Effector CD8-positive, alpha-beta T cell (primary cell): ENCODE results near the gene SNCAIP.

Experiments used
- DNase-seq: peaks from one replicate; lab custom pipeline; 2025; lab: John Stamatoyannopoulos, UW

SNCAIP gene

DNA sequence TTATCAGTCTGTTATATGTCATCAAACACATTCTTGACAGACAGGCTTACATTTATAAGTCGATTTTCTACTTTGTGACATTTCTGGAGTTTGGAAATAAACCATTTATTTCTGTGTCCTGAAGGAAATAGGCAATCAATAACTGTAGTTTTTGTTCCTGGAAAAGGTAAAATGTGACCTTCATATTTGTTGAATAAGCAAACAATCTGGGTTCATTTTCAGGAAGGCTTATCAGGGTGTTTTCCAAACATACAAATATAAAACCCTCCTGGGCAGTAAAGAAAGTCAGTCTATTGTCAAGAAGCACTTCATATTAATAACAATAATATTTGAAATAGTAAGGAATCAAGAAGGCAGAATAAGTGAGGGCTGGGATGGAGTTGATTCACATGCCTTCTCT lies 195.0 kb downstream of the SNCAIP start:
- no peak for DNase-seq

- DNase-seq, result no peak
These were observed 195.5 kb downstream of the SNCAIP start for GRCh38 chr5:122507581-122507980.

DNA sequence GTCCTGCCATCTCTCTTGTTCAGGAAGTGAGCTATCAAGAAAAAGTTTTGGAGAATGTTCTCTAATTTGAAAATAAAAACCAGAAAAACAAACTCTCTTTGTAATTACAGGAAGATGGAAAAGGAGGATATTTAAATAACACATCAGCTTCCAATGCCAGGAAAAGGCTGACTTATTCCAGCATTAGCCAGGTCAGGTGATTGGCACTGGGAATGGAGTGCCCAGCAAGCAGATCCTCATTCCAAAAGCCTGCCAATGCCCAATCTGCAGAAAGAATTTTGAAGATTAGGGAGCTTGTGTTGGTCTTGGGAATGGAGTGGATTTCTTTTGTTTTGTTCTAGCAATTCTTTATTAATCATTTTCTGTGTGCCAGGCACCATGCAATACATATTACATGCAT lies 196.6 kb downstream of the SNCAIP start:
- DNase-seq, result no peak
